Cardiac septum (tissue), 1 donor: ENCODE results near the gene GSDME. TPM values are rescaled to one million over a fixed set of nuclear protein-coding genes. Genes with fewer than 3 reads are reported as not detected.

Experiments
- DNase-seq: peaks from one replicate; pipeline ENCODE4 v3.0.0-alpha.2; 2020; ENCODE audit warnings: low spot score
- intact Hi-C: fragments of 100-400 bp; cut with DNase I; formaldehyde crosslinking; loops from one replicate; pipeline ENCODE4 v1.14.0; 2022
- total RNA-seq: library from RNA; stranded (reverse); fragmentation: NEBNext Ultra II Directional; extraction: Animal tissue kit (Norgen Biotek cat#: 25700); gene quantifications from one replicate; pipeline ENCODE4 v1.2.1, GENCODE V29; 2021
- donor health status: DM: no; HTN: no; CAD: no.

Gene GSDME
- total RNA-seq, 1 donor from 2014 or later, result 7.5 TPM

DNA sequence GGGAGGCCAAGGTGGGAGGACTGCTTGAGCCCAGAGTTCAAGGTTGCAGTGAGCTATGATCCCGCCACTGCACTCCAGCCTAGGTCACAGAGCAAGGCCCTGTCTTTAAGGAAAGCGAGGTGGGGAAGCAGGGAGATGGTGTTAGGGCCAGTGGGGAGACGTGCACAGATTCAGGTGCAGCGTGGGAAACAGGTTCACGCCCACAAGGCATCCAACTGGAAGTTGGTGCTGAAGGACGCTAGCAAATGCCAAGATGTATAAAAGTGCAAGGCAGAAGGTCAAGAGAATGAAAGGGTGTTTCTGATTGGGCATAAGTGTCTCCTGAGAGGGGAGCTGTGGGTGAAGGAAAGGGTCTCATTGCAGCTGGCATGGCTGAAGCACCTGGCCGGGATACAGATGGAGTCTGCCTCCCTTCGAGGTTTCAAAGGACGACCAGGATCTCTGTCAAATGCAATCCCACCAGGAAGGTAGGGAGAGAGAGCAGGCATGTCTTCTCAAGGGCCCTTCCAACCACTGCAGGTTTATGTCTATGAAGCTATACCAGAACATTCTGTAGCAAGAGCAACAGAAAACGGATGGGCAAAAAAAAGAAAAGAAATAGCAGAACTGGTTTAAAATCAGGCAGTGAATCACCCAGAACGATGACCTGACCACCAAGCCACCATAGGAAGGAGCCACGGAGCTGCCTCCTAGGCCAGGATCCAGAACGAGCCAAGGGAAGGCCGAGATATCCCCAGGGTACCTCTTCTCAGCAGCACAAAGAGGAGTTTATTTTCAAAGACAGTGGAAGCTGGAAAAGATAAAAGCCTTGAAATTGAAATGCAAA is 43.2 kb downstream of the GSDME start:
- intact Hi-C loops, result no loop called here
- peak; percentile 56 for DNase-seq

DNA sequence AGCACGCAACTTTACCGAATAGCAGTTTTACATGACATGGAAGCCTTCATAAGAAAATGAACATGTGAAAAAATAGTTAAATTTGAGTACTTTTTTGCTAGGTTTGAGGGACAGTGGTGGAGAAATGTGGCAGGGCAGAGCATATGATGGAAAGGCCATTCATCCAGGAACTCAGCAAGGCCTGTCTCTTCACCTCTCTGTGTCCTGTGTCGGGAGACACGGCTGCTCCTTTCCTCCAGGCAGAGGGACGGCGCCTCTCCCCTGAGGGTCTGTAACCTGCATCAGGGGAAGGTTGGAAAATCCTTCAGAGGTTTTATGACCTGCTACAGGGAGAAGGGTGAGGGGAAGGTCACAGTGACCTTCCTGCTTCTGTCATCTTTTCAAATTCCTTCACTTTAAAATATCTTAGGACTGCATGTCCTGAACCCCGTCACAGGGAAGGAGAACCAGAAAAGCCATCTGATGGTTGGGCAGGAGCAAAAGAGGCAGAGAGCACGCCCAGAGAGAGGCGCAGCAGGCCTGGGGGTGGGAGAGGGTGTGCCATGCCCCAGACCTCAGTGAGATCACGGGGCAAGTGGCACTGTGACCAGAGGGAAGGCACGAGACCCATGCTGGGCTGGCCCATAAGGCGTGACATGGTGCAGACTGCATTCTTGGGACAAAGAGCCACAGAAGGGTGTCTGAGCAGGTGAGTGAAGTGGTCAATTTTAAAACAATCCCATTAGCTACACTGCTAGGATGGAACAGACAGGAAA is 44.0 kb downstream of the GSDME start:
- DNase-seq, result peak; percentile 59
- intact Hi-C loops, result no loop called here

DNA sequence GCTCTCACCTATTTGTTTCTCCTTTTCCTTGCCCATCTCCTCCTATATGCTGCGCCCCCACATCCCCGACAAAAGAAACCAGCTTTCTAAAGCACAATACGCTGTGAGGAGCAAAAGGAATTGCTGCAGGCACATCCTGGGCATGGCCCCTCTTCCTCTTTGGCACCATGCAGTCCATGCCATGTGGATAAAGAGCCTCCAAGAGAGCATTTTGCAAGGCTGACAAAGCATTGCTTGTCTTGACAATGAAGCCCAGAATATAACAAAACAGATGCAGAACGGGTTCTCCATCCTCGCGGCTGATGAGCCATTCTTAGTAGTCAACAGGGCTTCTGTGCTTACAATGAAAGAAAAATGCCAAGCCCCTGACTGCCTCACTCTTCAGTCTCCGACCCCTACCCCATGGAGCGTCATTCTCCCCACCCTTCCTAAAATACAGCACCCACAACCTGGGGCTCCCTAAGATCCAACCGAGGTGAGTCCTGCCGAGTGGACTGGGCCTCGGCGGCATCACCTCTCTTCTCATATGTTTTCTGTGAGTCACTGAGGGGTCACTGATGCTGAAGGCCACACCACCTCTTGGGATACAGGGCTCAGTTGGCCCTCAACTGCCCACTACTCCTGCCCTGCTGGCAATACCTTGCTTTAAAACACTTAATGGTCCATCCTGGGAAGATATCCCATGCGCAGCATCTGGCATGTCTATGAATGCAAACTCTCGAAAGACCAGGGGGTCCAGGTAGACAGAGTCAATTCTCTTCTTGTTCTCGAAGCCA is 47.5 kb downstream of the GSDME start:
- intact Hi-C loops, result no loop called here
- peak; percentile 61 for DNase-seq

GRCh38 chr7:24709051-24709450 is 48.2 kb downstream of the GSDME start:
- intact Hi-C loops, result no loop called here
- peak; percentile 47 for DNase-seq

GRCh38 chr7:24707988-24708615 is 49.2 kb downstream of the GSDME start:
- intact Hi-C loops, result no loop called here
- no peak for DNase-seq

- intact Hi-C loops, result no loop called here
- DNase-seq, result no peak
Measured at GRCh38 chr7:24706211-24707170, 50.8 kb downstream of the GSDME start.

GRCh38 chr7:24705461-24705954 is 51.8 kb downstream of the GSDME start:
- DNase-seq, result no peak
- intact Hi-C loops, result no loop called here

GRCh38 chr7:24704311-24704710 is 53.0 kb downstream of the GSDME start:
- DNase-seq, result no peak
- intact Hi-C loops, result no loop called here

- intact Hi-C loops, result no loop called here
- DNase-seq, result no peak
Measured at GRCh38 chr7:24703296-24703695, 54.0 kb downstream of the GSDME start.

- DNase-seq, result no peak
- intact Hi-C loops, result no loop called here
Measured at GRCh38 chr7:24702755-24703154, 54.5 kb downstream of the GSDME start.

DNA sequence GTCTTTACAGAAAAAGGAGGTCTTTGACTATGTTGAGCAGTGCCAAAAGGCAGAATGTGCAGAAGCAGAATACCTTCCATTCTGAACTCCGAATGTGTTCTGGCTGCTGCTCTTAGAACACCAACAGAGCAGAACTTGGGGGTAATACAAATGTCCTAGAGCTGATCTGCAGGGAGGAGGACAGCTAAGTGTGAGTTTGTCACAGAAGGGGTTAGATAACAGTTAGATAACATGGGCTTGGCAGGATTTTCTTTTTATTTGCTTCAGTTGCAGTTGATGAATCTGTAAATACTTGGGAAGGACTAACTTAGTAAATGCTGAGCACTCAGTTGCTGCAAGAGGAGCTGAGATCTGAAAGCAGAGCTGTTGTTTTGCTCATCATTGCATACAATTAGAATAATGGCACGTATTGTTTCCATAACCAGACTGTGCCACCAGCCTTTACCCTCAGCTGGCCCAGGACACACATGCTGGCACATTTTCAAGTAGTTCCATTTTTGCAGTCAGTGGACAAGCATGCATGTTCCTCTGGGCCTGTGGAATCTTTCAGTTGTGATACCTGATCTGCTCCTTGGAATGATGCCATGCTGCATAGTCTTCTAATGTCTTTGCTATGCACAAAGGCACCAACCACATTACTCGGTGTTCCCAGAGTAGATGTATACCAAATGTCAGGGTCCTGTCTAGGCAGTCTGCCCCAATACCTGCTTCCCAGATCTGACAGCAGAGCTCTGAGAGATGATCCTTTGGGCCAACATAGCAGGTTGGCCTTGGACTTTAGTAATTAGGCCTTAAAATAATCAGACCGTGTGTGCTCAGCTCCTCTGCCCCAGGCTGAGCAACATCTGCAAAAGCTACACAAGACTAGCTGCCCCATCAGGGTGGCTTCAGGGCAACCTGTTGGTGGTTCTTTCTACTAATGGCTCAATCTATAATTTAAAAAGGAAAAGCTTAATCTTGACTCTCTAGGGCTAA is 55.7 kb downstream of the GSDME start:
- no peak for DNase-seq
- intact Hi-C loops, result no loop called here

GRCh38 chr7:24700521-24701260 is 56.6 kb downstream of the GSDME start:
- DNase-seq, result no peak
- intact Hi-C loops, result no loop called here

DNA sequence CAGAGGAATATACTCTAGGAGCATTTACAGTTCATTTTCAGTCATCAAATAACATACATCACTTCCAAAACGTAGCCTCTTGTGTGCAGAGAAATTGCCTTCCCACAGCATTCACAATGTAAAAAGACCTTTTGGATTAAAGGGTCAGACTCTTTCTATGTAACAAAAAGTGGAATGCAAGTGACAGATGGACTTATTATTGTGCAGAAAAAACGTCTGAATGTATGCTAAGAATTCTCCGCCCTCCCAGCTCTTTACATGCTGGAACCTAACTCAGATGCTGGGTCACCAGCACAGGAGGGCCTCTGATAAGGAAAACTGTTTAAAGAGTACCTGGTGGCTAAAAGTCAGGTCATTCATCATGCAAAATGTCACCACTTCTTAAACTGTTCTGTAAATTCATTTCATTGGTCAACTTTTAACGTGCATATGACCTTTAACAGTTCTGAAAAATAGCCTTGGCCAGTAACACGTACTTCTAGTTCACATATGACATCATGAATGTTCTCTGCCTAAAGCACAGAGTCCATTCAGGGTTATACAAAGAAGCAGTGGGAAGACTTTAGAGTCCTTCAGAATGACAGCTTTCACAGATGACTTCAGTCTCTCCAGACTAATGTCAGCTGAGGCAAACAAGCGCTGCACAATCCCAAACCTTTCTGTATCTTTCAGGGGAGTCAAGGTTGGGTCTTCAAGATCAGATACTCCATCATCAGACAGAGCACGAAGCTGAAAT is 58.6 kb downstream of the GSDME start:
- intact Hi-C loops, result no loop called here
- DNase-seq, result no peak

DNA sequence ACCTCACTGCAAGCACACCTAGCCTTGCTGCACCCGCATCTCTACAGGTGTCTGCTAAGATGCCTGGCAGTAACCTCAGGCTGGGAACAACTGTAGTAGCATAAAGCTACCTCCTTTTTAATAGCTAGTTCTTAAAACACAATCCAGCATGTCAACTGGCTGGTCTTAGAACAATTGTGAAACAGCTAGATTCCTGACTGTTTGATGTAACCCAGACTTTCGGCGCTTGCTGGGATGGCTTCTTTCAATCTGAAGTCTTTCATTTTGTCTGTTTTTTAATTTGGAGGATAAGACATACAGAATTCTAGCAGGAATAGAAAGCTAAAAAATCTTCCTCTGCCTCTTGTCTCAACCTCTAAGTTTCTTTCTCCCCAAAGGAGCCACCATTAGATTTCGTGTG is 59.8 kb downstream of the GSDME start:
- DNase-seq, result no peak

GRCh38 chr7:24692592-24692991 is 64.7 kb downstream of the GSDME start:
- intact Hi-C loops, result no loop called here

More for the DNA sequence above, 59.8 kb downstream of the GSDME start:
- intact Hi-C loops, result no loop called here

GRCh38 chr7:24690251-24690650 is 67.0 kb downstream of the GSDME start:
- DNase-seq, result no peak
- intact Hi-C loops, result no loop called here

More at GRCh38 chr7:24692592-24692991, 64.7 kb downstream of the GSDME start:
- DNase-seq, result no peak
